ENCODE measurements around the gene MOSMO. TPM values are rescaled to one million over a fixed set of nuclear protein-coding genes. Genes with fewer than 3 reads are reported as not detected.

The MOSMO gene
- total and polyA plus RNA-seq, 8 donors, result 3.7 to 8.0 (median 5.1) TPM

- TF ChIP-seq CTCF (IDR thresholded peaks at IDR 0.05), result no peak
- ATAC-seq (no peak), DNase-seq (no peak), FAIRE-seq (no peak)
- H3K4me3 ChIP-seq, result no peak overlapping the region
- H3K27me3 ChIP-seq, result no peaks in the 10 kb centered on the region
- peaks cover 0 to 2% (median 0%) of the 10 kb centered on the region in 4 donors for H3K9me3 ChIP-seq
- WGBS, 2 donors, result 73 to 88% methylated on average over 1 of the region's 1 CpG
- intact Hi-C loops (cut with DNase I), result loop anchor here in 1 of 3 donors (10.0 kb wide), 1 partner anchor 74 kb away; the partner anchor contains the start of genes MOSMO and PDZD9
- no peaks in the 10 kb centered on the region for H3K36me3 ChIP-seq
- H3K27ac ChIP-seq, result no peak overlapping the region
- no peaks in the 10 kb centered on the region for H3K4me1 ChIP-seq
These were observed 70.7 kb downstream of the MOSMO start for GRCh38 chr16:22078656-22079055.

GRCh38 chr16:22081050-22081449, 73.1 kb downstream of the MOSMO start:
- Histone ChIP-seq H3K27me3 (no peaks in the 10 kb centered on the region), H3K4me1 (no peaks in the 10 kb centered on the region), H3K36me3 (no peaks in the 10 kb centered on the region), H3K4me3 (no peak overlapping the region), H3K9me3 (peaks cover 0 to 2% (median 0%) of the 10 kb centered on the region in 4 donors), H3K27ac (no peak overlapping the region)
- no peak for FAIRE-seq
- intact Hi-C loops (cut with DNase I), result no loop called here
- no peak for DNase-seq
- WGBS, 2 donors, result 81 to 84% methylated on average over 3 of the region's 3 CpGs
- no peak for ATAC-seq
- no peak for TF ChIP-seq CTCF (IDR thresholded peaks at IDR 0.05)

GRCh38 chr16:22086440-22086839, 78.5 kb downstream of the MOSMO start:
- no peaks in the 10 kb centered on the region for H3K4me1 ChIP-seq
- no peak for FAIRE-seq
- H3K27ac ChIP-seq, result no peak overlapping the region
- WGBS, 2 donors, result 96 to 97% methylated on average over 1 of the region's 1 CpG
- no peak for DNase-seq
- H3K4me3 ChIP-seq, result no peak overlapping the region
- no peak for ATAC-seq
- no peak for TF ChIP-seq CTCF (IDR thresholded peaks at IDR 0.05)
- no peaks in the 10 kb centered on the region for H3K9me3 ChIP-seq
- no peaks in the 10 kb centered on the region for H3K27me3 ChIP-seq
- intact Hi-C loops (cut with DNase I), result no loop called here
- no peaks in the 10 kb centered on the region for H3K36me3 ChIP-seq

- no peaks in the 10 kb centered on the region for H3K36me3 ChIP-seq
- H3K4me3 ChIP-seq, result no peak overlapping the region
- DNase-seq, result no peak
- 97% methylated on average over 1 of the region's 1 CpG for WGBS, 2 donors
- no peak overlapping the region for H3K27ac ChIP-seq
- ATAC-seq, result no peak
- no peaks in the 10 kb centered on the region for H3K9me3 ChIP-seq
- no peak for FAIRE-seq
- no peak for TF ChIP-seq CTCF (IDR thresholded peaks at IDR 0.05)
- intact Hi-C loops (cut with DNase I), result no loop called here
- H3K27me3 ChIP-seq, result no peaks in the 10 kb centered on the region
- H3K4me1 ChIP-seq, result no peaks in the 10 kb centered on the region
These were observed 80.7 kb downstream of the MOSMO start for GRCh38 chr16:22088642-22089041.

- no peak for ATAC-seq
- no peak for FAIRE-seq
- intact Hi-C loops (cut with DNase I), result loop anchor here in 1 of 3 donors (5.0 kb wide), 1 partner anchor 83 kb away; the partner anchor contains the start of gene MOSMO
- no peaks in the 10 kb centered on the region for H3K36me3 ChIP-seq
- H3K4me1 ChIP-seq, result no peaks in the 10 kb centered on the region
- TF ChIP-seq CTCF (IDR thresholded peaks at IDR 0.05), result no peak
- H3K27me3 ChIP-seq, result no peaks in the 10 kb centered on the region
- H3K4me3 ChIP-seq, result no peak overlapping the region
- no peaks in the 10 kb centered on the region for H3K9me3 ChIP-seq
- H3K27ac ChIP-seq, result no peak overlapping the region
- no peak for DNase-seq
- WGBS, 2 donors, result 76 to 83% methylated on average over 4 of the region's 4 CpGs
These were observed 82.0 kb downstream of the MOSMO start for GRCh38 chr16:22089910-22090309.
